Dedifferentiated amniotic fluid mesenchymal stem cell (primary cell): ENCODE measurements around the gene RRM1.
"Not testable (repeated sequence)": the region's sequence is repeated elsewhere in the genome, so short reads cannot be mapped to it uniquely, and the experiment has no call there.

Experiments
- DNase-seq: peaks from one replicate; pipeline ENCODE4 v3.0.0-alpha.2; 2016; ENCODE audit errors: extremely low spot score

The RRM1 gene

GRCh38 chr11:4094348-4095291 lies at the start of gene RRM1:
TSS of gene RRM1 (plus strand) at chr11:4094799. CDS start at chr11:4095013, 214 bp downstream.
- peak; percentile 85 for DNase-seq

GRCh38 chr11:4044976-4045646 lies 49.5 kb upstream of the RRM1 start:
- DNase-seq: no peak

GRCh38 chr11:4048340-4048739 lies 46.3 kb upstream of the RRM1 start:
- DNase-seq: no peak

- DNase-seq: no peak
These were observed 45.6 kb upstream of the RRM1 start for GRCh38 chr11:4049006-4049405.

GRCh38 chr11:4050138-4050537 lies 44.5 kb upstream of the RRM1 start:
- no peak for DNase-seq

- not testable (repeated sequence) for DNase-seq
These were observed 41.4 kb upstream of the RRM1 start for GRCh38 chr11:4053200-4053599.

- DNase-seq: no peak
These were observed 40.0 kb upstream of the RRM1 start for GRCh38 chr11:4054643-4055042.

- no peak for DNase-seq
These were observed 35.2 kb upstream of the RRM1 start for GRCh38 chr11:4059424-4059823.

- DNase-seq: no peak
These were observed 34.2 kb upstream of the RRM1 start for GRCh38 chr11:4060182-4060923.

GRCh38 chr11:4061700-4062099 lies 32.9 kb upstream of the RRM1 start:
- no peak for DNase-seq

- DNase-seq: no peak
These were observed 31.3 kb upstream of the RRM1 start for GRCh38 chr11:4063348-4063747.

GRCh38 chr11:4064278-4064955 lies 30.2 kb upstream of the RRM1 start:
- DNase-seq: no peak

GRCh38 chr11:4065086-4065485 lies 29.5 kb upstream of the RRM1 start:
- DNase-seq: no peak

GRCh38 chr11:4065601-4066377 lies 28.8 kb upstream of the RRM1 start:
- DNase-seq: no peak

GRCh38 chr11:4066910-4067309 lies 27.7 kb upstream of the RRM1 start:
- DNase-seq: no peak

GRCh38 chr11:4068962-4069361 lies 25.6 kb upstream of the RRM1 start:
- DNase-seq: no peak

- DNase-seq: no peak
These were observed 23.3 kb upstream of the RRM1 start for GRCh38 chr11:4071325-4071724.

- no peak for DNase-seq
These were observed 22.7 kb upstream of the RRM1 start for GRCh38 chr11:4071914-4072313.

- DNase-seq: peak; percentile 71
These were observed 21.8 kb upstream of the RRM1 start for GRCh38 chr11:4072668-4073285.

GRCh38 chr11:4074266-4074665 lies 20.3 kb upstream of the RRM1 start:
- DNase-seq: no peak

- no peak for DNase-seq
These were observed 17.8 kb upstream of the RRM1 start for GRCh38 chr11:4076774-4077173.
